Measurements from ENCODE around the gene KIAA1671. TPM values are rescaled to one million over a fixed set of nuclear protein-coding genes. Genes with fewer than 3 reads are reported as not detected.
A peak's percentile ranks its signal among the peaks of the same experiment; 100 is the strongest.

Gene KIAA1671
- total RNA-seq, 3 donors from 2014 or later, result 71.3 to 131 (median 88.9) TPM

GRCh38 chr22:25083807-25084200, 131.3 kb downstream of the KIAA1671 start:
- ATAC-seq (peak; percentile 21), DNase-seq (peak in 1 of 3 donors; percentile 55)
- Histone ChIP-seq H3K9me3 (no peaks in the 10 kb centered on the region), H3K36me3 (ENCODE audit: low read depth) (no peaks in the 10 kb centered on the region), H3K4me1 (ENCODE audit: low read depth) (peaks cover 5% of the 10 kb centered on the region), H3K4me3 (no peak overlapping the region)
- intact Hi-C loops (cut with DNase I, micrococcal nuclease), result no loop called here
- TF ChIP-seq, protein P1, sequence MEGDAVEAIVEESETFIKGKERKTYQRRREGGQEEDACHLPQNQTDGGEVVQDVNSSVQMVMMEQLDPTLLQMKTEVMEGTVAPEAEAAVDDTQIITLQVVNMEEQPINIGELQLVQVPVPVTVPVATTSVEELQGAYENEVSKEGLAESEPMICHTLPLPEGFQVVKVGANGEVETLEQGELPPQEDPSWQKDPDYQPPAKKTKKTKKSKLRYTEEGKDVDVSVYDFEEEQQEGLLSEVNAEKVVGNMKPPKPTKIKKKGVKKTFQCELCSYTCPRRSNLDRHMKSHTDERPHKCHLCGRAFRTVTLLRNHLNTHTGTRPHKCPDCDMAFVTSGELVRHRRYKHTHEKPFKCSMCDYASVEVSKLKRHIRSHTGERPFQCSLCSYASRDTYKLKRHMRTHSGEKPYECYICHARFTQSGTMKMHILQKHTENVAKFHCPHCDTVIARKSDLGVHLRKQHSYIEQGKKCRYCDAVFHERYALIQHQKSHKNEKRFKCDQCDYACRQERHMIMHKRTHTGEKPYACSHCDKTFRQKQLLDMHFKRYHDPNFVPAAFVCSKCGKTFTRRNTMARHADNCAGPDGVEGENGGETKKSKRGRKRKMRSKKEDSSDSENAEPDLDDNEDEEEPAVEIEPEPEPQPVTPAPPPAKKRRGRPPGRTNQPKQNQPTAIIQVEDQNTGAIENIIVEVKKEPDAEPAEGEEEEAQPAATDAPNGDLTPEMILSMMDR (IDR thresholded peaks at IDR 0.05), result no peak

DNA sequence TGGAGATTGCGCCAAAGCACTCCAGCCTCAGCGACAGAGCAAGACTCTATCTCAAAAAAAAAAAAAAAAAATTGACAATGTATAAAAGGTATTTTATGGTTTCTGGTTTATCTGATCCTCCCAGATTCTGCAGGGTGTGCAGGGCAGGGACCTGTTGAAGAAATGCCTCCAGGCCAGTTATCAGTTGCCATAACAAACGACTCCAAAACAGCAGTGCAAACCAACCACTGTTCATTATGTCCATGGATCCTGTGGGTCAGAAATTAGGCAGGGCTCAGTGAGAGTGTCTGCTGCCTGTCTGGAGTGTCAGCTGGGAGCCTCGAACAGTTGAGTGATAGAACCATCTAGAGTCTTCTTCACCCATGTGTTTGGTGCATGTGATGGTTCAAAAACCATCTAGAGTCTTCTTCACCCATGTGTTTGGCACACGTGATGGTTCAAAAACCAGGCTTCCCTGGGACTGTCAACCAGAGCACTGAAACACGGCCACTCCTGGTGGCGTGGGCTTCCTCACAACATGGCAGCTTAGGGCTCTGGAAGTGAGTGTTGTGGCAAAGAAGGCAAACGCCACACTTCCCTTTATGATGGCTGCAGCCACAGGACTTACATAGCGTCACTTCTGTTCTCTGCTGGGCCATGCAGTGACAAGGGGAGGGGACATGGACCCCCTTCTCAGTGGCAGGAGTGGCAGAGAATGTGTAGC, 132.0 kb downstream of the KIAA1671 start:
- intact Hi-C loops (cut with DNase I, micrococcal nuclease), result no loop called here
- no peak overlapping the region for H3K4me3 ChIP-seq

GRCh38 chr22:25085156-25085555, 132.6 kb downstream of the KIAA1671 start:
- Histone ChIP-seq H3K36me3 (ENCODE audit: low read depth) (no peaks in the 10 kb centered on the region), H3K9me3 (no peaks in the 10 kb centered on the region), H3K4me1 (ENCODE audit: low read depth) (peaks cover 5% of the 10 kb centered on the region), H3K4me3 (no peak overlapping the region)
- TF ChIP-seq, protein P1 (IDR thresholded peaks at IDR 0.05), result no peak
- ATAC-seq (no peak), DNase-seq (no peak)
- intact Hi-C loops (cut with DNase I, micrococcal nuclease), result no loop called here

More for the DNA sequence above, 132.0 kb downstream of the KIAA1671 start:
- H3K9me3 ChIP-seq, result no peaks in the 10 kb centered on the region
- ATAC-seq, result no peak
- DNase-seq, result no peak
- H3K36me3 ChIP-seq (ENCODE audit: low read depth), result no peaks in the 10 kb centered on the region
- TF ChIP-seq, protein P1 (IDR thresholded peaks at IDR 0.05), result no peak
- H3K4me1 ChIP-seq (ENCODE audit: low read depth), result peaks cover 5% of the 10 kb centered on the region

- Histone ChIP-seq H3K4me3 (no peak overlapping the region), H3K36me3 (ENCODE audit: low read depth) (no peaks in the 10 kb centered on the region), H3K9me3 (no peaks in the 10 kb centered on the region), H3K4me1 (ENCODE audit: low read depth) (peaks cover 5% of the 10 kb centered on the region)
- TF ChIP-seq, protein P1 (IDR thresholded peaks at IDR 0.05), result no peak
- intact Hi-C loops (cut with DNase I, micrococcal nuclease), result no loop called here
- peak; percentile 78 for ATAC-seq
- no peak for DNase-seq
Observed at GRCh38 chr22:25085930-25086901, 133.7 kb downstream of the KIAA1671 start.

GRCh38 chr22:25086902-25087282, 134.4 kb downstream of the KIAA1671 start:
- ATAC-seq, result no peak
- no peaks in the 10 kb centered on the region for H3K36me3 ChIP-seq (ENCODE audit: low read depth)
- intact Hi-C loops (cut with DNase I, micrococcal nuclease), result no loop called here
- no peaks in the 10 kb centered on the region for H3K9me3 ChIP-seq
- no peak overlapping the region for H3K4me3 ChIP-seq
- peaks cover 5% of the 10 kb centered on the region for H3K4me1 ChIP-seq (ENCODE audit: low read depth)
- no peak for DNase-seq
- TF ChIP-seq, protein P1 (IDR thresholded peaks at IDR 0.05), result no peak
